ENCODE results near the gene IFT122.

The IFT122 gene

DNA sequence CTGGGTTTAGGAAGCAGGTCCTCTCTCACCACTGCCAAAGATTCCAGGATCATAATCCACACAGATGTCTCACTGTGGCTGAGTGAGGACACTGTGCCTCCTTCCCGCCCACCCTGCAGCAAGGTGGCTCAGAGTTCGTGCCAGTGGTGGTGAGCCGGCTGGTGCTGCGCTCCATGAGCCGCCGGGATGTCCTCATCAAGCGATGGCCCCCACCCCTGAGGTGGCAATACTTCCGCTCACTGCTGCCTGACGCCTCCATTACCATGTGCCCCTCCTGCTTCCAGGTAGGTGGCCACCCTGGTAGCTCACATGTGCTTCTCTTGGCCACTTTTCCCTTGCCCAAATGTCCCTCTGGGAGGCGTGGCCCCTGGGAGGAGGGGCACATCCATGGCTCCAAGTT is 79.4 kb downstream of the IFT122 start:
- DNase-seq (ENCODE audit: low read depth): no peak

DNA sequence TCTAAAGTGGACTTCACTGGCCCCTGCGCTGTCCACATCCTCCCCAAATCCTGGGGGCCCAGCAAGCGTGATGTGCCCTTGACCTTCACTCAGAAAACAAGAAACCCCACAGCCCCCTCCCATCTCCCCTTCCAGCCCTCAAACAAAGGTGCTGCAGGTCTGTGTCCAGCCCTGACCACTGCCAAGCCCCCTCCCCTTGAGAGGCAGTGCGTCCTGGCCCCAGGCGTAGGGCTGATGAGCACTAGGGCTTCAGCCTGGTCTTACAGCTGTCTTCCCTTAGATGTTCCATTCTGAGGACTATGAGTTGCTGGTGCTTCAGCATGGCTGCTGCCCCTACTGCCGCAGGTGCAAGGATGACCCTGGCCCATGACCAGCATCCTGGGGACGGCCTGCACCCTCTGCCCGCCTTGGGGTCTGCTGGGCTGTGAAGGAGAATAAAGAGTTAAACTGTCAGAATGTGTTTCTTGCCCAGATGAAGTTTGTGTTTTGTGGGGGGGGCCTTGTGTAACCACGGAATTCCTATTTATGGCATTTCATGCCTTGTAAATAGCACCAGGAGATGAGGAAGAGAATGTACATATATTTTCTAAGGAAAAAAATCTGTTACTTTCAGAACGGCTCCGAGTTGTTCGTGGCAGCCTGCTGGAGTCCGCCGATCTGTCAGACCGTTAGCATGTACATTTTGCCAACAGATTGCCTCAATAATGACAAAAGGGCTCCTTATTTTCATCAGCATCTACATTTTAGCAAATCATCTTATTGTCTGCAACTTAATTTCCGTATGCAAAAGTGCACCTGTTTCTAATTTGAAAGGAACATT is 80.1 kb downstream of the IFT122 start:
- DNase-seq (ENCODE audit: low read depth): no peak

DNA sequence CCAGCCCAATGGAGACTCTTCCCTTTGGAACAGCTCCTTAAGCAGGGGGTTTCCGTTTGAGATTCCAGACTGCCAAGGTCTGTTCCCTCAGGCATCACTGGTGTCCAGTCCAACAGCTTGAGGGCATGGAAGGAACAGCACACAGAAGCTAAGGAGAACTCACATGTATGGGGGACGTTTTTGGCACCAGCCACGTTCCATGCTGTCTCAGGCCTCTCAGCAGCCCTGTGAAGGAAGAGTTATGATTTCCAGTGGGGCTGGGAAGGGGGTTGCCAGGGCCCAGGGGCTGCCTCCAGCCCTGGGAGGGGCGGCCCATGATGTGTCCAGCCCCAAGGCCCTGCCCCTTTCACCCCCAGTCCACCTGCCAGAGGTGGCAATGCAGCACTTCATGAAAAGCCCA is 80.9 kb downstream of the IFT122 start:
- DNase-seq (ENCODE audit: low read depth): no peak

DNA sequence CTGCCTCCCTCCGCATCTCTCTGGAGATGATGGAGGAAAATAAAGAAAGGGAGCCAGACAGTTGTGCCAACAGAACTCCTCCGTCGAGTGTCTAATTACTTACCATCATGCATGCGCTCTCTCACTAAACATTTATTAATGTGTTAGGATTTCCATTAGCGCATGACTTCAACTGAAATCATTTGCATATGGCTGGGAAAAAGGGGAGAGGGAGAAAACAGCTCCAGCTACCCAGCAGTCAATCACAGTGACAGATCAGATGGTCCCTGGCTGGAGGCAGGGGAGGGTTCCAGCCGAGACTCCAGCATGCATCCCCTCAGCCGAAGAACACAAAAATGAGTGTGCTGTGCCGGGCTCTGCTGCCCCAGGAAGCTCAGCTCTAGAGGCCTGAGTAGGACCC is 81.6 kb downstream of the IFT122 start:
- no peak for DNase-seq (ENCODE audit: low read depth)

DNA sequence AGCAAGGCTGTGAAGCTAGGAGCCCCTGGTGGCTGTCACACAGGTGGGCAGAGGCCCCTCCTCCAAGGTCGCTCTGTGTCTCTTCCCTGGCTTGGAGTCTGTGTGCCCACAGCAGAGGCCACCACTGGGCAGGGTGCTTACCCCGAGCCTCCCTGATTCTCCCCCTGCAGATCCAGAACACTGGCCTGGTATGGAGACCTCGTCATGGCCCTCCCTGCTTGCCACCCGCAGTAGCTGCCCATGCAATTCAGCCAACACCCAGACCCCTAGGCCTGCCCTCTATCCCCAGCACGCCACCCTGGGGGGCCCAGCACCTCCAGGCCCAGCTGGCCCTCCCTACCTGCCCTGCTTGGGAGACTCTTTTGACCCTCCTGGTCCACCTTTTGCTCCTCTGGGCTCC is 82.9 kb downstream of the IFT122 start:
- DNase-seq (ENCODE audit: low read depth): no peak

DNA sequence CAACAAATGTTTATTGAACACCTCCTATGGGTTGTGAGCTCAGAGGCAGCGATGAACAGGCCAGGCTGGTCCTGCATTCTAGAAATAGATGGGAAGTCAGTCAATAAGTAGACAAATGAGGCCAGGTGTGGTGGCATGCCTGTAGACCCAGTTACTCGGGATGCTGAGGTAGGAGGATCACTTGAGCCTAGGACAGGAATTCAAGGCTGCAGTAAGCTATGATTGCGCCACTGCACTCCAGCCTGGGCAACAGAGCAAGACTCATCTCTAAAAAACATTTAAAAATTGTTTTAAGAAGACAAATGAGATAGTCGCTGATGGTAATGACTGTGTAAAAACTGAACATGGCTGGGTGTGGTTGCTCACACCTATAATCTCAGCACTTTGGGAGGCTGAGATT is 84.1 kb downstream of the IFT122 start:
- DNase-seq (ENCODE audit: low read depth): no peak

DNA sequence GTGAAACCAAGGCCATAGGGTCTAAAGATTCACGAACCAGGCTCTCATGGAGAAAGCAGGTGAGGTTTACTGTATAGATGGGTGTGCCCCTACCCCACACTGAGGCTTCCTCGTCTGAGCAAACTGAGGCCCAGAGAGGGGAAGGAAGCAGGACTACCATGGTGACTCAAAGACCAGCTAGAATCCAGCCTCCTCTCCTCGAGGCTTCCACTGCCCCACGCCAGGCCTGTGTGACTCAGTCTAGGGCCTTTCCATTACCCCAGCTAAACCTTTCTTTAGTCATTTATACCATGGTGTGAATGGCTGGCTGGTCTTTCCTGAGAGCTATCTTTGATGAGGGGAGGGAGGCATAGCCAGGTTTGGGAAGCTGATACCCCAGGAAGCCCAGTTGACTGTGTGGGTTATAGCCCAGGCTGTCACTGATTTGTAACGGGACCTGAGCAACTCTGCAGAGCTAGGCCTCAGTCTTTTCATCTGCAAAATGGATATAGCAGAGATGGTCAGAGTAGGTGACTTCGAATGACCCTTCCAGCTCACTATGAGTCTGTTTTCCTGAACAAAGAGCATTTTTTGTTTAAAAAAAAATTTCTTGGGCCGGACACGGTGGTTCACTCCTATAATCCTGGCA is 85.4 kb downstream of the IFT122 start:
- DNase-seq (ENCODE audit: low read depth): no peak

DNA sequence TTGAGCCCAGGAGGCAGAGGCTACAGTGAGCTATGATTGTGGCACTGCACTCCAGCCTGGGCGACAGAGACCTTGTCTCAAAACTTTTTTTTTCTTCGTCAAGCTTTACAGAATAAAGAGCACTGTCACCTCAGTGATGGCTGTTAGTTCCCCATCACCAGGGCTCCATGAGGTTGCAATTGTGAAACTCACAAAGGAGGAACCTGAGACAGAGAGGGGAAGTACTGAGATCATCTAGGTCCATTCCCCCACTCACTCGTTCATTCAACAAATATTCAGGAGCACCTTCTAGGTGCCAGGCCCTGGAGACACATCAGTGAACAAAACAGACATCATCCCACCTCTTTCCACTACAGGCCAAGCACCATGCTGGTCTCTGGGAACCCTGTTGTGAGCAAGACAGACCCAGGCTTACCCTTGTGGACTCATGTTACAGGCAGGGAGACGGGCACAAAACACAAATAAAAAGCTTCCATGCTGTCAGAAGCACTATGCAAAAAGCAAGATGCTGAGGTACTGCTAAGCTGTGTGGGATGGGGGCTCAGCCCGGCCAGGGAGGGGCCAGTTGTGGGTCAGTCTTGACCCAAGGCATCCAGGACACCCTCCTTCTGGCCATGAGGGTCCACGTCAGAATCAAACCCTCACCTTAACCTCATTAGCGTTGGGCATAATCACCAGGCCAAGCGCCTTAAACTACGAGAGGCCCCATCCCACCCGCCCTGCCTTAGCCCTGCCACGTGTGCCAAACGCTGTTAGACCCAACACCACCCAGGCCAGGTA is 86.3 kb downstream of the IFT122 start:
- no peak for DNase-seq (ENCODE audit: low read depth)

DNA sequence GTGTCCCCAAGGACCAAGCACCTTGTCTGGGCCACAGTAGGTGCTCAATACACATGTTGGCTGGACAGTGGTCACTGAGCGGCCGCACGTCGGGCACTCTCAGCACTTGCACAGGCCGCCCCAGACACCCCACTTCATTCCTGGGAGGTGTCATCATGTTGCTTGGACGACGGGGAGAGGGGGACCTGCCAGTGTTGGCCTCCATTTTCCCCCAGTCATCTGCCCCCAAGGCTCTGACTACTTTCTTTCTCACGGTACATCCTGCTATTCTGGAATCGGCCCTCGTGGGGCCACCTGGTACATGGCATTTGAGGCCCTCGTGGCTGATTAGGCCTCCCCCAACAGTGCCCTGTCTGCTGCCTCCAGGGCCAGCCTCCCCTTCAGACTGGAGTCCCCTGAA is 87.2 kb downstream of the IFT122 start:
- no peak for DNase-seq (ENCODE audit: low read depth)

DNA sequence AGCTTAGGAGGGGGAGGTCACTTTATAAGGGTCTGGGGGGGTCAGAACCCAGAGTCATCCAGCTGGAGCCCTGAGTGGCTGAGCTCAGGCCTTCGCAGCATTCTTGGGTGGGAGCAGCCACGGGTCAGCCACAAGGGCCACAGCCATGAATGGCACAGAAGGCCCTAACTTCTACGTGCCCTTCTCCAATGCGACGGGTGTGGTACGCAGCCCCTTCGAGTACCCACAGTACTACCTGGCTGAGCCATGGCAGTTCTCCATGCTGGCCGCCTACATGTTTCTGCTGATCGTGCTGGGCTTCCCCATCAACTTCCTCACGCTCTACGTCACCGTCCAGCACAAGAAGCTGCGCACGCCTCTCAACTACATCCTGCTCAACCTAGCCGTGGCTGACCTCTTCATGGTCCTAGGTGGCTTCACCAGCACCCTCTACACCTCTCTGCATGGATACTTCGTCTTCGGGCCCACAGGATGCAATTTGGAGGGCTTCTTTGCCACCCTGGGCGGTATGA is 88.6 kb downstream of the IFT122 start, which contains the start of gene RHO:
Gene RHO, plus strand, starts transcription at position 51 of the 512 bp plus-strand sequence. Its CDS starts 95 bp downstream, at position 146.
- DNase-seq (ENCODE audit: low read depth): no peak

DNA sequence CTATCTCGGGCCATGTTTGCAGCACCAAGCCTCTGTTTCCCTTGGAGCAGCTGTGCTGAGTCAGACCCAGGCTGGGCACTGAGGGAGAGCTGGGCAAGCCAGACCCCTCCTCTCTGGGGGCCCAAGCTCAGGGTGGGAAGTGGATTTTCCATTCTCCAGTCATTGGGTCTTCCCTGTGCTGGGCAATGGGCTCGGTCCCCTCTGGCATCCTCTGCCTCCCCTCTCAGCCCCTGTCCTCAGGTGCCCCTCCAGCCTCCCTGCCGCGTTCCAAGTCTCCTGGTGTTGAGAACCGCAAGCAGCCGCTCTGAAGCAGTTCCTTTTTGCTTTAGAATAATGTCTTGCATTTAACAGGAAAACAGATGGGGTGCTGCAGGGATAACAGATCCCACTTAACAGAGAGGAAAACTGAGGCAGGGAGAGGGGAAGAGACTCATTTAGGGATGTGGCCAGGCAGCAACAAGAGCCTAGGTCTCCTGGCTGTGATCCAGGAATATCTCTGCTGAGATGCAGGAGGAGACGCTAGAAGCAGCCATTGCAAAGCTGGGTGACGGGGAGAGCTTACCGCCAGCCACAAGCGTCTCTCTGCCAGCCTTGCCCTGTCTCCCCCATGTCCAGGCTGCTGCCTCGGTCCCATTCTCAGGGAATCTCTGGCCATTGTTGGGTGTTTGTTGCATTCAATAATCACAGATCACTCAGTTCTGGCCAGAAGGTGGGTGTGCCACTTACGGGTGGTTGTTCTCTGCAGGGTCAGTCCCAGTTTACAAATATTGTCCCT is 89.6 kb downstream of the IFT122 start:
- DNase-seq (ENCODE audit: low read depth): no peak

DNA sequence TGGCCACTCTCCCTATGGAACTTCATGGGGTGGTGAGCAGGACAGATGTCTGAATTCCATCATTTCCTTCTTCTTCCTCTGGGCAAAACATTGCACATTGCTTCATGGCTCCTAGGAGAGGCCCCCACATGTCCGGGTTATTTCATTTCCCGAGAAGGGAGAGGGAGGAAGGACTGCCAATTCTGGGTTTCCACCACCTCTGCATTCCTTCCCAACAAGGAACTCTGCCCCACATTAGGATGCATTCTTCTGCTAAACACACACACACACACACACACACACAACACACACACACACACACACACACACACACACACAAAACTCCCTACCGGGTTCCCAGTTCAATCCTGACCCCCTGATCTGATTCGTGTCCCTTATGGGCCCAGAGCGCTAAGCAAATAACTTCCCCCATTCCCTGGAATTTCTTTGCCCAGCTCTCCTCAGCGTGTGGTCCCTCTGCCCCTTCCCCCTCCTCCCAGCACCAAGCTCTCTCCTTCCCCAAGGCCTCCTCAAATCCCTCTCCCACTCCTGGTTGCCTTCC is 90.3 kb downstream of the IFT122 start:
- DNase-seq (ENCODE audit: low read depth): no peak

DNA sequence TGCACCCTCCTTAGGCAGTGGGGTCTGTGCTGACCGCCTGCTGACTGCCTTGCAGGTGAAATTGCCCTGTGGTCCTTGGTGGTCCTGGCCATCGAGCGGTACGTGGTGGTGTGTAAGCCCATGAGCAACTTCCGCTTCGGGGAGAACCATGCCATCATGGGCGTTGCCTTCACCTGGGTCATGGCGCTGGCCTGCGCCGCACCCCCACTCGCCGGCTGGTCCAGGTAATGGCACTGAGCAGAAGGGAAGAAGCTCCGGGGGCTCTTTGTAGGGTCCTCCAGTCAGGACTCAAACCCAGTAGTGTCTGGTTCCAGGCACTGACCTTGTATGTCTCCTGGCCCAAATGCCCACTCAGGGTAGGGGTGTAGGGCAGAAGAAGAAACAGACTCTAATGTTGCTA is 90.8 kb downstream of the IFT122 start:
- no peak for DNase-seq (ENCODE audit: low read depth)

DNA sequence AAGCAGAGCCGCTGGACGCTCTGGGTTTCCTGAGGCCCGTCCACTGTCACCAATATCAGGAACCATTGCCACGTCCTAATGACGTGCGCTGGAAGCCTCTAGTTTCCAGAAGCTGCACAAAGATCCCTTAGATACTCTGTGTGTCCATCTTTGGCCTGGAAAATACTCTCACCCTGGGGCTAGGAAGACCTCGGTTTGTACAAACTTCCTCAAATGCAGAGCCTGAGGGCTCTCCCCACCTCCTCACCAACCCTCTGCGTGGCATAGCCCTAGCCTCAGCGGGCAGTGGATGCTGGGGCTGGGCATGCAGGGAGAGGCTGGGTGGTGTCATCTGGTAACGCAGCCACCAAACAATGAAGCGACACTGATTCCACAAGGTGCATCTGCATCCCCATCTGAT is 91.7 kb downstream of the IFT122 start:
- DNase-seq (ENCODE audit: low read depth): no peak

DNA sequence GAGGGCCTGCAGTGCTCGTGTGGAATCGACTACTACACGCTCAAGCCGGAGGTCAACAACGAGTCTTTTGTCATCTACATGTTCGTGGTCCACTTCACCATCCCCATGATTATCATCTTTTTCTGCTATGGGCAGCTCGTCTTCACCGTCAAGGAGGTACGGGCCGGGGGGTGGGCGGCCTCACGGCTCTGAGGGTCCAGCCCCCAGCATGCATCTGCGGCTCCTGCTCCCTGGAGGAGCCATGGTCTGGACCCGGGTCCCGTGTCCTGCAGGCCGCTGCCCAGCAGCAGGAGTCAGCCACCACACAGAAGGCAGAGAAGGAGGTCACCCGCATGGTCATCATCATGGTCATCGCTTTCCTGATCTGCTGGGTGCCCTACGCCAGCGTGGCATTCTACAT is 92.2 kb downstream of the IFT122 start:
- DNase-seq (ENCODE audit: low read depth): no peak

DNA sequence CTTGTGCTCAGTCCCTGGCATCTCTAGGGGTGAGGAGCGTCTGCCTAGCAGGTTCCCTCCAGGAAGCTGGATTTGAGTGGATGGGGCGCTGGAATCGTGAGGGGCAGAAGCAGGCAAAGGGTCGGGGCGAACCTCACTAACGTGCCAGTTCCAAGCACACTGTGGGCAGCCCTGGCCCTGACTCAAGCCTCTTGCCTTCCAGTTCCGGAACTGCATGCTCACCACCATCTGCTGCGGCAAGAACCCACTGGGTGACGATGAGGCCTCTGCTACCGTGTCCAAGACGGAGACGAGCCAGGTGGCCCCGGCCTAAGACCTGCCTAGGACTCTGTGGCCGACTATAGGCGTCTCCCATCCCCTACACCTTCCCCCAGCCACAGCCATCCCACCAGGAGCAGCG is 93.4 kb downstream of the IFT122 start:
- DNase-seq (ENCODE audit: low read depth): no peak

DNA sequence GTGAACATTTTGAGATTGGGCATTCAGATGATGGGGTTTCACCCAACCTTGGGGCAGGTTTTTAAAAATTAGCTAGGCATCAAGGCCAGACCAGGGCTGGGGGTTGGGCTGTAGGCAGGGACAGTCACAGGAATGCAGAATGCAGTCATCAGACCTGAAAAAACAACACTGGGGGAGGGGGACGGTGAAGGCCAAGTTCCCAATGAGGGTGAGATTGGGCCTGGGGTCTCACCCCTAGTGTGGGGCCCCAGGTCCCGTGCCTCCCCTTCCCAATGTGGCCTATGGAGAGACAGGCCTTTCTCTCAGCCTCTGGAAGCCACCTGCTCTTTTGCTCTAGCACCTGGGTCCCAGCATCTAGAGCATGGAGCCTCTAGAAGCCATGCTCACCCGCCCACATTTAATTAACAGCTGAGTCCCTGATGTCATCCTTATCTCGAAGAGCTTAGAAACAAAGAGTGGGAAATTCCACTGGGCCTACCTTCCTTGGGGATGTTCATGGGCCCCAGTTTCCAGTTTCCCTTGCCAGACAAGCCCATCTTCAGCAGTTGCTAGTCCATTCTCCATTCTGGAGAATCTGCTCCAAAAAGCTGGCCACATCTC is 94.5 kb downstream of the IFT122 start:
- no peak for DNase-seq (ENCODE audit: low read depth)

DNA sequence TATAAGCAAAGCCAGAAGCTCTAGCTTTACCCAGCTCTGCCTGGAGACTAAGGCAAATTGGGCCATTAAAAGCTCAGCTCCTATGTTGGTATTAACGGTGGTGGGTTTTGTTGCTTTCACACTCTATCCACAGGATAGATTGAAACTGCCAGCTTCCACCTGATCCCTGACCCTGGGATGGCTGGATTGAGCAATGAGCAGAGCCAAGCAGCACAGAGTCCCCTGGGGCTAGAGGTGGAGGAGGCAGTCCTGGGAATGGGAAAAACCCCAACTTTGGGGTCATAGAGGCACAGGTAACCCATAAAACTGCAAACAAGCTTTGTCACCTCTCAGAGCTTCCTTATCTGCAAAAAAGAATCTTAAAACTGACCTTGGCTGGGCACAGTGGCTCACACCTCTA is 95.1 kb downstream of the IFT122 start:
- DNase-seq (ENCODE audit: low read depth): no peak

DNA sequence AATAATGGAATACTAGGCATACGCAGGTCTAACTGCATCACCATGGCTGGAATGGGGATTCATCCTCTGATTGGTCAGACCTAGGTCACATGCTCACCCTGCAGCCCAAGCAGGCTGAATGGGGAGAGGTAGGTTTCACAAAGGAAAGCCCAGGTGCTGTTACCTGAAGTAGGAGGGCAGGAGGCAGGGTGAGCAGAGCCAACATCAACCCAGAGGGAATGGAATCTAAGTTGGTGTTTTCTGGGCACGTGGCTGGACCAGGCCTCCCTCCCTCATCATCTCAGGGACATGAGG is 96.3 kb downstream of the IFT122 start:
- DNase-seq (ENCODE audit: low read depth): no peak

DNA sequence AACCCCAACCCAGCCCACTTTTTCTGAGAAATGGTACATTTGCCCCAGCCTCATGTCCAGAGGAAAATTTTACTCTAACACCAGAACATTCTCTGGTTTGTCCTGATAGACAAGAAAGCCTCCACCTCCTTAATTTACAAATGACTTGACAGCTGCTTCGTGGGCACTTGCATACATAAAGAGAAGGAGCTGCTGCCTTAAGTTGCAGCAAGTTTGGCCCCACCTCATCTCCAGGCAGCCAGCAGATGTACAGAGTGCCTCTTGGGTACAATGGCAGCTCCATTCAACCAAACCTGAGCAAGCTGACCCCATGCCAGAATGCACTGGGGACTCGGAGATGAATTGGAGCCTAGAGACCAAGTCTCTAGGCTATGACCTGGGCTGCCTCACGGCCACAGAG is 96.8 kb downstream of the IFT122 start:
- no peak for DNase-seq (ENCODE audit: low read depth)

DNA sequence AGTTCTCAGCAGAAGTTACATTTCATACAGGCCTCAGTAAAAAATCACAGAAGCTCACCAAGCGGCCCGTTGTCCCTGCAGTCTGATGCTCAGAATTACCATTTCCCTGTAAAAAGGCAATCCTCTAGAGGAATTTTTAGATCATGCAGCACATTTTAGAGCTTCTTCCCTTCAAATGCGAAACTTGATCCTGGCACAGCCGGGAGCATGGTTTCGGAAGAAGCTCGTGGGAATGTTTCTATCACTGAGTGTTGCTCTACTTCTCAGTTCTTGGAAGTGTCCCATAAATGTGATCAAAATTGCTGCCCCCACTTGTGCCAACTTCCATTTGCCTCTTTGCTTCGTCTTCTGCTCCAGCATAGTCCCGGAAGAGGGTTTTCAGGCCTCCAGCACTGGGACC is 99.2 kb downstream of the IFT122 start:
- DNase-seq (ENCODE audit: low read depth): no peak

All from stimulated activated CD8-positive, alpha-beta memory T cell treated with anti-CD3 and anti-CD28 coated beads, Interleukin-4, amount 100 ng/mL, for 24 hours (primary cell).